Neuronal stem cell (in vitro differentiated cells): Measurements from ENCODE around the gene SLC25A1.
A peak's percentile ranks its signal among the peaks of the same experiment; 100 is the strongest.

Experiments used
- DNase-seq: peaks from one replicate; pipeline ENCODE4 v3.0.0-alpha.2; 2013; ENCODE audit warnings: low spot score
- H2AFZ ChIP-seq: one replicate; pipeline ENCODE4 v1.6.1; 2013; ENCODE audit warnings: mild to moderate bottlenecking, low read length, inconsistent platforms
- H2AK5ac ChIP-seq: 2 replicates; pipeline ENCODE4 v1.6.1; 2013; ENCODE audit warnings: low read depth, mild to moderate bottlenecking, inconsistent platforms, low read length, moderate library complexity, mixed read lengths
- H2BK120ac ChIP-seq: 2 replicates; pipeline ENCODE4 v1.6.1; 2013; ENCODE audit warnings: low read depth, mild to moderate bottlenecking, inconsistent platforms, low read length, moderate library complexity, mixed read lengths
- H2BK12ac ChIP-seq: one replicate; pipeline ENCODE4 v1.6.1; 2013; ENCODE audit warnings: low read length, inconsistent platforms
- H2BK15ac ChIP-seq: 2 replicates; pipeline ENCODE4 v1.6.1; 2013; ENCODE audit warnings: mild to moderate bottlenecking, low read length, inconsistent platforms, mixed read lengths
- H2BK5ac ChIP-seq: one replicate; pipeline ENCODE4 v1.6.1; 2013; ENCODE audit warnings: inconsistent platforms, mild to moderate bottlenecking, low read length, moderate library complexity
- H3K14ac ChIP-seq: one replicate; pipeline ENCODE4 v1.6.1; 2013; ENCODE audit warnings: low read length, inconsistent platforms
- H3K18ac ChIP-seq: 2 replicates; pipeline ENCODE4 v1.6.1; 2013; ENCODE audit warnings: low read length, inconsistent platforms
- H3K23ac ChIP-seq: 2 replicates; pipeline ENCODE4 v1.6.1; 2013; ENCODE audit warnings: low read depth, mild to moderate bottlenecking, mixed read lengths, low read length, inconsistent platforms; ENCODE audit not compliant: poor library complexity
- H3K27ac ChIP-seq: replicated peaks from 3 replicates; pipeline ENCODE4 v1.5.1; 2013; ENCODE audit warnings: low read length, inconsistent platforms
- H3K27me3 ChIP-seq, 3 experiments: 2 replicates each; pipeline ENCODE4 v1.6.1; 2013; ENCODE audit warnings: low read length in 3 of 3, mild to moderate bottlenecking in 2 of 3, inconsistent platforms in 1 of 3, low read depth in 1 of 3, mixed read lengths in 1 of 3, moderate library complexity in 1 of 3; ENCODE audit not compliant: control insufficient read depth in 3 of 3, insufficient read depth in 3 of 3
- H3K36me3 ChIP-seq, 2 donors: replicated peaks in 1 of 2; 2 replicates each; pipeline ENCODE4 v1.6.1; 2013; ENCODE audit warnings: low read length in 2 of 2; ENCODE audit not compliant: control insufficient read depth in 2 of 2, insufficient read depth in 2 of 2
- H3K4ac ChIP-seq: 2 replicates; pipeline ENCODE4 v1.6.1; 2013; ENCODE audit warnings: inconsistent platforms, mild to moderate bottlenecking, low read length, moderate library complexity
- H3K4me1 ChIP-seq, 2 donors: 1 replicate in 1 of 2; 2 replicates in 1 of 2; pipeline ENCODE4 v1.6.1; 2013; ENCODE audit warnings: low read length in 2 of 2, low read depth in 1 of 2; ENCODE audit not compliant: control insufficient read depth in 2 of 2, insufficient read depth in 1 of 2
- H3K4me2 ChIP-seq: one replicate; pipeline ENCODE4 v1.6.1; 2013; ENCODE audit warnings: mild to moderate bottlenecking, low read length, inconsistent platforms; ENCODE audit not compliant: insufficient read depth, poor library complexity, severe bottlenecking
- H3K4me3 ChIP-seq, 2 donors: 2 replicates each; pipeline ENCODE4 v1.5.1; 2013; ENCODE audit warnings: low read length in 2 of 2, mild to moderate bottlenecking in 2 of 2, inconsistent platforms in 1 of 2, moderate library complexity in 1 of 2
- H3K79me1 ChIP-seq: one replicate; pipeline ENCODE4 v1.6.1; 2013; ENCODE audit warnings: low read depth, mild to moderate bottlenecking, inconsistent platforms, low read length, moderate library complexity
- H3K9ac ChIP-seq: one replicate; pipeline ENCODE4 v1.6.1; 2013; ENCODE audit warnings: mild to moderate bottlenecking, low read depth, low read length, inconsistent platforms; ENCODE audit not compliant: poor library complexity
- H3K9me3 ChIP-seq, 2 donors: replicated peaks in 1 of 2; 2 replicates each; pipeline versions ENCODE3 to v1.6.1; 2013; ENCODE audit warnings: low read length in 2 of 2, mild to moderate bottlenecking in 2 of 2, inconsistent platforms in 1 of 2, low read depth in 1 of 2, mixed read lengths in 1 of 2, moderate library complexity in 1 of 2; ENCODE audit not compliant: control insufficient read depth in 2 of 2, insufficient read depth in 1 of 2
- H4K8ac ChIP-seq: one replicate; pipeline ENCODE4 v1.6.1; 2013; ENCODE audit warnings: low read depth, mild to moderate bottlenecking, inconsistent platforms, low read length, moderate library complexity
- H4K91ac ChIP-seq: one replicate; pipeline ENCODE4 v1.6.1; 2013; ENCODE audit warnings: low read length, low read depth, mild to moderate bottlenecking, inconsistent platforms; ENCODE audit not compliant: poor library complexity
- WGBS, 2 donors: extraction: QIAGEN DNeasy Blood & Tissue Kit; methylation state at CpG; one replicate each; pipeline ENCODE4 v1.1.7; 2013; ENCODE audit warnings: missing lambda C conversion rate in 2 of 2, mixed read lengths in 1 of 2; ENCODE audit not compliant: insufficient read length in 2 of 2, insufficient replicate concordance in 1 of 2; ENCODE audit errors: extremely low coverage in 2 of 2; 5-methylcytosine and 5-hydroxymethylcytosine counted together

SLC25A1 gene

GRCh38 chr22:19175026-19175601 is 3.4 kb downstream of the SLC25A1 start:
- Histone ChIP-seq H3K9ac (peak overlapping the region; percentile 74), H3K27ac (no peak overlapping the region), H3K4me2 (no peak overlapping the region), H2BK15ac (no peak overlapping the region), H3K27me3 (peaks cover 0 to 10% (median 6%) of the 10 kb centered on the region in 3 experiments), H2BK120ac (no peak overlapping the region), H4K91ac (no peak overlapping the region), H3K79me1 (peaks cover 31% of the 10 kb centered on the region), H3K36me3 (peaks cover 18 to 42% of the 10 kb centered on the region in 2 donors), H3K4me3 (no peak overlapping the region), H2BK12ac (no peak overlapping the region), H2BK5ac (no peak overlapping the region), H2AFZ (no peak overlapping the region), H3K18ac (no peak overlapping the region), H3K9me3 (no peaks in the 10 kb centered on the region), H3K4ac (no peak overlapping the region), H2AK5ac (no peak overlapping the region), H3K14ac (no peak overlapping the region), H4K8ac (peak overlapping the region; percentile 75), H3K4me1 (peaks cover 30 to 38% of the 10 kb centered on the region in 2 donors), H3K23ac (peak overlapping the region; percentile 95)
- no CpG with 5 or more reads among the region's 7 CpGs for WGBS, 2 donors
- no peak for DNase-seq

- Histone ChIP-seq H3K79me1 (peaks cover 31% of the 10 kb centered on the region), H3K4me2 (peak overlapping the region; percentile 14), H2AFZ (no peak overlapping the region), H2BK12ac (peak overlapping the region; percentile 17), H3K27ac (peak overlapping the region; percentile 52), H3K4ac (no peak overlapping the region), H2BK15ac (no peak overlapping the region), H4K8ac (no peak overlapping the region), H3K9ac (no peak overlapping the region), H3K14ac (no peak overlapping the region), H3K18ac (no peak overlapping the region), H4K91ac (no peak overlapping the region), H2AK5ac (no peak overlapping the region), H2BK120ac (no peak overlapping the region), H3K4me3 (peak overlapping the region in 1 of 2 donors; percentile 55), H2BK5ac (no peak overlapping the region), H3K4me1 (peaks cover 26 to 40% of the 10 kb centered on the region in 2 donors), H3K9me3 (no peaks in the 10 kb centered on the region), H3K23ac (peak overlapping the region; percentile 95), H3K36me3 (peaks cover 18 to 42% of the 10 kb centered on the region in 2 donors), H3K27me3 (peaks cover 3 to 17% (median 14%) of the 10 kb centered on the region in 3 experiments)
- no CpG with 5 or more reads among the region's 14 CpGs for WGBS, 2 donors
- DNase-seq = no peak
These were observed 4.2 kb downstream of the SLC25A1 start for GRCh38 chr22:19174106-19175025.

GRCh38 chr22:19173047-19174035 is 5.2 kb downstream of the SLC25A1 start:
- H3K9me3 ChIP-seq = no peaks in the 10 kb centered on the region
- DNase-seq = no peak
- H2AK5ac ChIP-seq = no peak overlapping the region
- peak overlapping the region in 1 of 2 donors; percentile 92 for H3K4me3 ChIP-seq
- no CpG with 5 or more reads among the region's 19 CpGs for WGBS, 2 donors
- no peak overlapping the region for H2BK120ac ChIP-seq
- H3K27me3 ChIP-seq = peaks cover 7 to 28% (median 24%) of the 10 kb centered on the region in 3 experiments
- H3K14ac ChIP-seq = no peak overlapping the region
- peak overlapping the region; percentile 34 for H3K9ac ChIP-seq
- H2BK12ac ChIP-seq = no peak overlapping the region
- no peak overlapping the region for H4K8ac ChIP-seq
- no peak overlapping the region for H3K27ac ChIP-seq
- no peak overlapping the region for H3K4me2 ChIP-seq
- H3K4ac ChIP-seq = no peak overlapping the region
- H4K91ac ChIP-seq = no peak overlapping the region
- no peak overlapping the region for H3K18ac ChIP-seq
- H3K23ac ChIP-seq = peak overlapping the region; percentile 95
- no peak overlapping the region for H2BK15ac ChIP-seq
- H3K4me1 ChIP-seq = peaks cover 26 to 40% of the 10 kb centered on the region in 2 donors
- no peak overlapping the region for H2AFZ ChIP-seq
- H3K36me3 ChIP-seq = peaks cover 18 to 42% of the 10 kb centered on the region in 2 donors
- peaks cover 31% of the 10 kb centered on the region for H3K79me1 ChIP-seq
- no peak overlapping the region for H2BK5ac ChIP-seq
